Measurements from ENCODE around the gene MYH7B.
A peak's percentile ranks its signal among the peaks of the same experiment; 100 is the strongest.

Gene MYH7B

GRCh38 chr20:34955231-34956040, at the start of gene MYH7B, which contains the start of gene GSS:
Gene MYH7B, plus strand, starts transcription at chr20:34955868. Its CDS starts 22,138 bp downstream, at chr20:34978006.
Gene GSS, minus strand, starts transcription at chr20:34955806. Its CDS starts 3,954 bp downstream, at chr20:34951852.
- peak; percentile 98 for DNase-seq

- DNase-seq, result peak; percentile 81
Observed at GRCh38 chr20:34907616-34908469, 47.8 kb upstream of the MYH7B start.

GRCh38 chr20:34915131-34915530, 40.5 kb upstream of the MYH7B start:
- DNase-seq, result no peak

GRCh38 chr20:34915749-34916455, 39.8 kb upstream of the MYH7B start:
- no peak for DNase-seq

GRCh38 chr20:34916774-34917354, 38.8 kb upstream of the MYH7B start:
- DNase-seq, result no peak

- no peak for DNase-seq
Observed at GRCh38 chr20:34920055-34920454, 35.6 kb upstream of the MYH7B start.

- no peak for DNase-seq
Observed at GRCh38 chr20:34921436-34921835, 34.2 kb upstream of the MYH7B start.

GRCh38 chr20:34922654-34923381, 32.9 kb upstream of the MYH7B start:
- no peak for DNase-seq

GRCh38 chr20:34923414-34923813, 32.3 kb upstream of the MYH7B start:
- DNase-seq, result no peak

- no peak for DNase-seq
Observed at GRCh38 chr20:34925341-34925740, 30.3 kb upstream of the MYH7B start.

- DNase-seq, result no peak
Observed at GRCh38 chr20:34925981-34926380, 29.7 kb upstream of the MYH7B start.

- no peak for DNase-seq
Observed at GRCh38 chr20:34926581-34926980, 29.1 kb upstream of the MYH7B start.

- no peak for DNase-seq
Observed at GRCh38 chr20:34927736-34928135, 27.9 kb upstream of the MYH7B start.

GRCh38 chr20:34928411-34928810, 27.3 kb upstream of the MYH7B start:
- no peak for DNase-seq

GRCh38 chr20:34931771-34932170, 23.9 kb upstream of the MYH7B start:
- no peak for DNase-seq

GRCh38 chr20:34938466-34939163, 17.1 kb upstream of the MYH7B start:
- DNase-seq, result no peak

- DNase-seq, result no peak
Observed at GRCh38 chr20:34940081-34940481, 15.6 kb upstream of the MYH7B start.

- no peak for DNase-seq
Observed at GRCh38 chr20:34941226-34941625, 14.4 kb upstream of the MYH7B start.

- DNase-seq, result no peak
Observed at GRCh38 chr20:34942301-34942700, 13.4 kb upstream of the MYH7B start.

- DNase-seq, result no peak
Observed at GRCh38 chr20:34943808-34944567, 11.7 kb upstream of the MYH7B start.

Measured in DMS53 (cell line).